GM21367 (cell line): ENCODE measurements around the gene ASB1.

Experiments
- ATAC-seq: cut with Tn5 transposase; IDR thresholded peaks from one replicate; pipeline ENCODE4 v1.9.1; 2021; ENCODE audit not compliant: unreplicated experiment

ASB1 gene

DNA sequence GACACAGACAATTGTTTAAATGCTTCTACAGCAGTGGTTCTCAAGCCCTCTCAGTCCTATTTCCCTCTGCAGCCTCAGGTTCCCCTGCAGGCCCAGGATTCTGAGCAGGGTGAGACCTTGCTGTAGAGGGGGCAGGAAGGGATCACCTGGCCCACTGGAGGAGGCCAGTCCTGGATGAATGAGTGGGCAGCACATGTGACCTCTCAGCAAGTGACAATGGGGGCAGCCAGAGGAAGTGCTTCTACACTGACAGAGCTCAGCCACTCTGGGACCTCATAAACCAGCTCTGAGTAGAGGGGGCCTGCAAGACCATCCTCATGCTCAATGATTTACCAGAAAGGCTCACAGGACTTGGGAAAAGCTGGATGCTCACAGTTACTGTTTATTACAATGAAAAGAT, 63.2 kb downstream of the ASB1 start:
- no peak for ATAC-seq

- ATAC-seq: no peak
These were observed 66.1 kb downstream of the ASB1 start for GRCh38 chr2:238492840-238493239.

- ATAC-seq: no peak
These were observed 66.7 kb downstream of the ASB1 start for GRCh38 chr2:238493411-238493810.

DNA sequence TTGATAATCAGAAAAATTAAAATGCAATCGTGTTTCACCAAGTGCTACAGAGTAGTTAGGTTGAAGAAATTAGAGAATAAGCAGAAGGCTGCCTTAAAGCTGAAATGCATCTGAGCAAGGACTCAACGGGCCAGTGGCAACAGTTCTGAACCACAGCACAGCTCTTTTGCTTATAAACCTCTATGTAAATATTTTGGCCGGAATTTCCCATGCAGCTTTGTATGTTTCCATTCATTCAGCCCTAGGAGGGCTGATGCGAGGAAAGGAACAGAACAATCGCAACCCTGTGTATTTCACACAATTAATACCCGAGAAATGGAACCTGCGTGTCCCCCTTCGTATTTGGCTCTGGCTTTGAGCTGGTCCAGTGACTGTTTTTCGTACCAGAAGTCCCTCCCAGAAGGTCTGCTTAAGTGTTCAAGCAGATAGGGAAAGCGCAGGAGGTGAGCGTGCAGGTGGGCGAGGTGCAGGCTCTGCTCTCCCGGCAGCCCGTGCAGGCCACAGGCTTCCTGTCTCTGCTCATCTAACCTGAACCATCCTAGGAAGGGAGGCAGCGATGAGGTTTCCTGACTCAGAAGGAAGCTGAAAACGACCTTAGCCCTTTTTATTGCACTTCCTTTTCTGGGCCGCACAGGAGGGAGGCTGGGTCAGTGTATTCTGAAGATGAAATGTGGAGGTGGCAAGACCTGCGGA, 67.3 kb downstream of the ASB1 start:
- no peak for ATAC-seq

DNA sequence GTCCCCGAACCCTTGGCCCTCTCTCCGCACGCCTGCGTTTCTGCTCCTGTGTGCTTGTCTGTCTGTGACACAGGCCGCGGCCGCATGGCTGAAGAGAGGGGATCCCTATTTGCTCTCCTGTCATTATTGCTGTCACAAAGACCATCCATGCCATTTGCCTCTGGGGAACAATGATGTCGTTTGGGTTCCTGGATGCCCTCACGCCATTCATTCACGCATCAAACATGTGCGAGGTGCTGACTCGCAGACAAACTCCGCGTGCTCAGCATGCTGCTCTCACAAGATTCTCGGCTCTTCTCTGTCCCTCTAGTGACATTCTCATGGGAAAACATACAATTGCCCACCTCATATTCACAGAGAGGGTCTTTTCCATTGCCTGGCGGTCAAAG, 67.8 kb downstream of the ASB1 start:
- ATAC-seq: no peak

- no peak for ATAC-seq
These were observed 68.7 kb downstream of the ASB1 start for GRCh38 chr2:238495422-238495821.

- ATAC-seq: no peak
These were observed 70.3 kb downstream of the ASB1 start for GRCh38 chr2:238496756-238497609.

DNA sequence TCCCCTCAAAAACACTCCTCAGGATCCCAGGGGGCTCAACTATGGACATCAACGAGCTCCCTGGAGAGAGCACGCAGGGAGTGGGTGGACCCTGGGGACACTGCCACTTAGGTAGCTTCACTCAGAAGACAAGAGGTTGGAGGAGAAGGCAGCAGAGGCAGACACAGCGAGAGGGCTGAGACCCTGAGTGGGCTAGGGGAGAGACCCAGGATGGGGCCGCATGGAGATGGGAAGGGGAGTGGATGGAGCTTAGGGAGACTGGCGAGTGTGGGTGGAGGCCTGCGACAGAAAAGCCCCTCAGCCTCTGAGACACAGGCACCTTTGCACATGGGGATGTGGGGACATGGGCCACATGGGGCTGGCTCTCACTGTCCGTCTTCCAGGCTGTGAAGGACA, 70.9 kb downstream of the ASB1 start:
- no peak for ATAC-seq

DNA sequence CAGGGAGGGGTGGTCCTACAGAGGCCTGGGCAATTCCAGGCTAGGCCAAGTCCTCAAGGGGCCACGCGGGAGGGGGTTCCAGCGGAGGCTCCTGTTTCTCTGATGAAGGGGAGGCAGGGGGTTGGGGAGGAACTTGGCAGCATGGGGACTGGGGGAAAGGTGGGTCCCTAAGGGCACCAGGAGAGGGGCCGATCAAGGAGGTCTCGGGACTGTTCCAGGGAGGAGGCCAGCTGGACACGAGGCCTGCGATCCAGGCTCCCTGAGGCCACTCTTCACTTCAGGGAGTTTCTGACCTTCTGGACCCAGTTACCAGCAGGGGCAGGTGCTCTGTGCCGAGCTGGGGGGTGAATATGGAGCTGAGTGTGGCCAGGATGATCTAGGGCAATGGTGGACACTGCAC, 71.5 kb downstream of the ASB1 start:
- no peak for ATAC-seq

- no peak for ATAC-seq
These were observed 72.1 kb downstream of the ASB1 start for GRCh38 chr2:238498691-238499295.

GRCh38 chr2:238499731-238500580, 73.2 kb downstream of the ASB1 start:
- ATAC-seq: no peak

DNA sequence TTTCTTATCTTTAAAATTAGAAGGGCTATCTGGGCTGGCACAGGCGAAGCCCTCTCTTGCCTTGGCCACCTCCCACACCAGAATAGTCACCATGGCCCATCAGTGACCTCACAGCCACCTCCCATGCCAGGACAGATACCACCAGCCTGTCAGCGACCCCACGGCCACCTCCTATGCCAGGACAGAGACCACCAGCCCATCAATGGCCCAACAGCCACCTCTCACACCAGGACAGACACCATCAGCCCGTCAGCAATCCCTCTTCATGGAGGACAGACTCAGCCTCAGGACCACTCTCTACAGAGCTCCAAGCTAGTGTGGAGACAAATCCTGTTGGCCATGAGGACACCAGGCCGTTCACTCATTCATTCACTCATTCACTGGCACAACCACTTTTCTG, 74.6 kb downstream of the ASB1 start:
- no peak for ATAC-seq
